A549 (cell line): ENCODE results near the gene IPPK. TPM values are rescaled to one million over a fixed set of nuclear protein-coding genes. Genes with fewer than 3 reads are reported as not detected.
A peak's percentile ranks its signal among the peaks of the same experiment; 100 is the strongest.

ENCODE experiments used
- ATAC-seq, 2 experiments: fragments of 200-7000 bp in 1 of 2; fragments of >200 bp in 1 of 2; cut with Nextera tagmentation in 1 of 2; cut with Tn5 transposase in 1 of 2; 3 replicates each; pipeline versions ENCODE4 v1.8.0 to v1.9.1; 2018 to 2020; ENCODE audit warnings: mild to moderate bottlenecking in 1 of 2, moderate library complexity in 1 of 2
- CTCF ChIA-PET: fragments of 300-600 bp; sonication (Branson Sonifier 250); formaldehyde crosslinking; extraction: SDS; loops from one replicate; lab custom pipeline; 2021; ENCODE audit warnings: antibody characterized with exemption, inconsistent platforms; lab: Yijun Ruan, JAX
- POLR2A ChIA-PET: fragments of 350-600 bp; formaldehyde crosslinking; extraction: SDS; loops from one replicate; lab custom pipeline; 2021; ENCODE audit warnings: antibody characterized with exemption, inconsistent platforms; lab: Yijun Ruan, JAX
- DNase-seq, 2 experiments: peaks; one replicate each; pipeline versions ENCODE4 v3.0.0 to v3.0.0-alpha.2; 2011 to 2016; ENCODE audit warnings: low read depth in 1 of 2, low spot score in 1 of 2
- FAIRE-seq: peaks from 2 replicates; lab custom pipeline; 2011; peaks lifted over from hg19 to GRCh38; lab: Jason Lieb, UNC
- H3K27ac ChIP-seq, 2 experiments: fragments of >200 bp; sonication (Bioruptor Twin); formaldehyde crosslinking; 3 replicates each; pipeline ENCODE4 v1.5.1; 2016 to 2017
- H3K4me1 ChIP-seq: fragments of >200 bp; sonication (Bioruptor Twin); formaldehyde crosslinking; 3 replicates; pipeline ENCODE4 v1.6.1; 2016
- H3K4me2 ChIP-seq: fragments of >200 bp; sonication (Bioruptor Twin); formaldehyde crosslinking; 3 replicates; pipeline ENCODE4 v1.6.1; 2016
- H3K4me3 ChIP-seq: fragments of >200 bp; sonication (Bioruptor Twin); formaldehyde crosslinking; 3 replicates; pipeline ENCODE4 v1.5.1; 2016
- H3K9me3 ChIP-seq: fragments of >200 bp; sonication (Bioruptor Twin); formaldehyde crosslinking; 3 replicates; pipeline ENCODE4 v1.6.1; 2016
- CBX2 ChIP-seq: fragments of 200-600 bp; sonication (generic); IDR thresholded peaks from 2 replicates; pipeline ENCODE4 v1.6.1; 2016; ENCODE audit warnings: low read depth, mild to moderate bottlenecking, borderline replicate concordance
- ESRRA ChIP-seq: fragments of 150-350 bp; IDR thresholded peaks from 2 replicates; pipeline ENCODE4 v1.6.1; 2014; ENCODE audit warnings: mild to moderate bottlenecking, low read length, borderline replicate concordance
- FOSB ChIP-seq: fragments of 250-450 bp; sonication (Bioruptor Pico); IDR thresholded peaks from 2 replicates; pipeline ENCODE4 v1.5.0; 2020; ENCODE audit warnings: mild to moderate bottlenecking, moderate library complexity
- FOSL2 ChIP-seq, 2 experiments: fragments of 450-650 bp in 1 of 2; fragments of >200 bp in 1 of 2; sonication (Bioruptor Twin) in 1 of 2; formaldehyde crosslinking; IDR thresholded peaks; 2 replicates each; pipeline versions ENCODE4 v1.5.0 to v1.6.1; 2016 to 2020; ENCODE audit warnings: mild to moderate bottlenecking in 1 of 2, moderate library complexity in 1 of 2
- FOXS1 ChIP-seq: fragments of 250-450 bp; sonication (Bioruptor Pico); IDR thresholded peaks from 2 replicates; pipeline ENCODE4 v1.5.0; 2020; ENCODE audit warnings: mild to moderate bottlenecking, moderate library complexity
- GATA3 ChIP-seq: IDR thresholded peaks from 2 replicates; pipeline ENCODE4 v1.6.1; 2012; ENCODE audit warnings: borderline replicate concordance
- HDAC2 ChIP-seq: fragments of 200-600 bp; sonication (generic); IDR thresholded peaks from 2 replicates; pipeline ENCODE4 v1.6.1; 2016
- HOXA7 ChIP-seq: fragments of 250-450 bp; sonication (Bioruptor Pico); IDR thresholded peaks from 2 replicates; pipeline ENCODE4 v1.5.0; 2020; ENCODE audit warnings: mild to moderate bottlenecking, moderate library complexity
- HOXB13 ChIP-seq: fragments of 250-450 bp; sonication (Bioruptor Pico); IDR thresholded peaks from 2 replicates; pipeline ENCODE4 v1.5.0; 2020; ENCODE audit warnings: low read depth, mild to moderate bottlenecking, moderate library complexity
- NPAS2 ChIP-seq: fragments of 250-450 bp; sonication (Bioruptor Pico); IDR thresholded peaks from 2 replicates; pipeline ENCODE4 v1.8.0; 2022; ENCODE audit warnings: mild to moderate bottlenecking, moderate library complexity, borderline replicate concordance
- NR3C1 ChIP-seq: fragments of >200 bp; sonication (Bioruptor Twin); formaldehyde crosslinking; IDR thresholded peaks from 3 replicates; pipeline ENCODE4 v1.6.1; 2017
- POLR2AphosphoS2 ChIP-seq: conservative IDR thresholded peaks from 2 replicates; pipeline ENCODE4 v1.6.1; 2012; ENCODE audit warnings: low read length, improper control_type of control experiment, inconsistent platforms
- RAD21 ChIP-seq, 2 experiments: fragments of >200 bp in 1 of 2; sonication (Bioruptor Twin) in 1 of 2; formaldehyde crosslinking in 1 of 2; IDR thresholded peaks in 1 of 2; conservative IDR thresholded peaks in 1 of 2; 2 replicates in 1 of 2; 3 replicates in 1 of 2; pipeline ENCODE4 v1.6.1; 2012 to 2018; ENCODE audit warnings: inconsistent platforms in 1 of 2
- SMC3 ChIP-seq: fragments of >200 bp; sonication (Bioruptor Twin); formaldehyde crosslinking; IDR thresholded peaks from 3 replicates; pipeline ENCODE4 v1.6.1; 2018; ENCODE audit warnings: inconsistent platforms
- TFCP2L1 ChIP-seq: fragments of 250-450 bp; sonication (Bioruptor Pico); IDR thresholded peaks from 2 replicates; pipeline ENCODE4 v1.5.0; 2021; ENCODE audit warnings: mild to moderate bottlenecking
- WGBS: methylation state at CpG from one replicate; pipeline ENCODE4 v1.1.6; 2017; ENCODE audit errors: missing lambda C conversion rate; 5-methylcytosine and 5-hydroxymethylcytosine counted together
- polyA plus RNA-seq, 4 experiments: library from polyadenylated mRNA; depleted of rRNA in 3 of 4; stranded (reverse); fragments of >200 nt; fragmentation: RNase III in 1 of 4; extraction: RNeasy Plus Mini Kit Qiagen cat#74134 plus additional on column Dnase treatment in 1 of 4; gene quantifications; 2 replicates in 3 of 4; 3 replicates in 1 of 4; pipeline ENCODE4 v1.2.3, GENCODE V29; 2011 to 2017
- TF ChIP-seq, protein P1 (sequence below): fragments of >200 bp; sonication (Bioruptor Twin); formaldehyde crosslinking; IDR thresholded peaks from 3 replicates; pipeline ENCODE4 v1.5.1; 2016
- TF ChIP-seq, protein P2 (sequence below): fragments of 150-350 bp; IDR thresholded peaks from 2 replicates; pipeline ENCODE4 v1.6.1; 2014; ENCODE audit warnings: low read depth, mild to moderate bottlenecking, low read length
- TF ChIP-seq, protein P3 (sequence below): fragments of 450-650 bp; IDR thresholded peaks from 2 replicates; pipeline ENCODE4 v1.6.1; 2014; ENCODE audit warnings: antibody characterized with exemption
- TF ChIP-seq, protein P4 (sequence below): fragments of 250-450 bp; sonication (Bioruptor Pico); IDR thresholded peaks from 2 replicates; pipeline ENCODE4 v1.5.0; 2020; ENCODE audit warnings: low read depth, mild to moderate bottlenecking, moderate library complexity
- TF ChIP-seq, protein P5 (sequence below): fragments of 250-450 bp; sonication (Bioruptor Pico); IDR thresholded peaks from 2 replicates; pipeline ENCODE4 v1.5.0; 2021; ENCODE audit warnings: mild to moderate bottlenecking, moderate library complexity, borderline replicate concordance
- TF ChIP-seq, protein P6 (sequence below): IDR thresholded peaks from 2 replicates; pipeline ENCODE4 v1.6.1; 2012

IPPK gene
- polyA plus RNA-seq, 2 of the 4 experiments (the other 2 are of a cell fraction) = 12.2 to 20.0 TPM

DNA sequence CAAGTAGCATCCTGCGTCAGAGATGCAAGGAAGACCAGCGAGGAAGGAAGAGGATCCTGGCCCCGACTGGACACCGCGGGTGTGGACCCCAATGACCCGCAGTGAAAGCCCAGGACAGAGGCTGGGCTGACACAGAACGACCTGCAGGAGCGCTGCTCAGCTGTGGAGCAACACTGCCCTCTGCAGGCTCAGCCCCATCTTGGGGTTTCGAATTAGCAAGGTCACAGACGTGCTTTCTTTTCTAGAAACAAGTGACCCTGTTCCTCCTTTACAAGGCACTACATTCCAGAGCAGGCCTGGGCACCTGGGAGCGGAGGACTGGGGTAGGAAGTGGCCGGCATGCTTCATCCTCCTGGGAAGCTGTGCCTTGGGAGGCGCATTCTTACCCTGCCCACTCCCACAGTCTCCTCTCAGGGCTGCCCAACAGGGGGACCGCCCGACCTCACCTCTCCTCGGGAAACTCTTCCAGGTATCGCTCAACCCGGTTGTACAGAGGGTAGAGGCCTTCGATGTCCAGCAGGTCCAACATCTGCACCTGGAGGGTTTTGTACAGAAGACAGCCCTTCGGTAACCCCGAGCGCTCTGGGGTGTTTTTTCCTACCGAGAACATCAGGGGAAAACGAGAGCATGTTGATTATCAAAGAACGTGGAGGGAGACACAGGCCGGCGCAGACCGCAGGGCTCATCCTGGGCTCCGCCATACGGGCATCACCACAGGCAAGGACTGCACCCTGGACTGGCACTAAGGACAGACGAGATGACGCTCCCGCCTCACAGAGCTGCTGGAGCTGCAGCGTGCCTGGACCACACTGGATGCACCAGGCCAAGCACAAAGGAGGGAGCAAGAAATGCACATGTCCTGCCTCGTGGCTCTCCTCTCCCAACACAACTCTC lies 35.0 kb downstream of the IPPK start:
- Histone ChIP-seq H3K4me1 (no peaks in the 10 kb centered on the region), H3K9me3 (no peaks in the 10 kb centered on the region), H3K4me2 (no peak overlapping the region), H3K27ac (no peak overlapping the region), H3K4me3 (no peak overlapping the region)
- 73% methylated on average over 29 of the region's 35 CpGs for WGBS
- ATAC-seq = peak; percentile 96 to 98
- DNase-seq = peak; percentile 78 to 92
- no peak for FAIRE-seq
- TF ChIP-seq, protein P1, sequence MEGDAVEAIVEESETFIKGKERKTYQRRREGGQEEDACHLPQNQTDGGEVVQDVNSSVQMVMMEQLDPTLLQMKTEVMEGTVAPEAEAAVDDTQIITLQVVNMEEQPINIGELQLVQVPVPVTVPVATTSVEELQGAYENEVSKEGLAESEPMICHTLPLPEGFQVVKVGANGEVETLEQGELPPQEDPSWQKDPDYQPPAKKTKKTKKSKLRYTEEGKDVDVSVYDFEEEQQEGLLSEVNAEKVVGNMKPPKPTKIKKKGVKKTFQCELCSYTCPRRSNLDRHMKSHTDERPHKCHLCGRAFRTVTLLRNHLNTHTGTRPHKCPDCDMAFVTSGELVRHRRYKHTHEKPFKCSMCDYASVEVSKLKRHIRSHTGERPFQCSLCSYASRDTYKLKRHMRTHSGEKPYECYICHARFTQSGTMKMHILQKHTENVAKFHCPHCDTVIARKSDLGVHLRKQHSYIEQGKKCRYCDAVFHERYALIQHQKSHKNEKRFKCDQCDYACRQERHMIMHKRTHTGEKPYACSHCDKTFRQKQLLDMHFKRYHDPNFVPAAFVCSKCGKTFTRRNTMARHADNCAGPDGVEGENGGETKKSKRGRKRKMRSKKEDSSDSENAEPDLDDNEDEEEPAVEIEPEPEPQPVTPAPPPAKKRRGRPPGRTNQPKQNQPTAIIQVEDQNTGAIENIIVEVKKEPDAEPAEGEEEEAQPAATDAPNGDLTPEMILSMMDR = peak; percentile 95
- TF ChIP-seq, protein P2, sequence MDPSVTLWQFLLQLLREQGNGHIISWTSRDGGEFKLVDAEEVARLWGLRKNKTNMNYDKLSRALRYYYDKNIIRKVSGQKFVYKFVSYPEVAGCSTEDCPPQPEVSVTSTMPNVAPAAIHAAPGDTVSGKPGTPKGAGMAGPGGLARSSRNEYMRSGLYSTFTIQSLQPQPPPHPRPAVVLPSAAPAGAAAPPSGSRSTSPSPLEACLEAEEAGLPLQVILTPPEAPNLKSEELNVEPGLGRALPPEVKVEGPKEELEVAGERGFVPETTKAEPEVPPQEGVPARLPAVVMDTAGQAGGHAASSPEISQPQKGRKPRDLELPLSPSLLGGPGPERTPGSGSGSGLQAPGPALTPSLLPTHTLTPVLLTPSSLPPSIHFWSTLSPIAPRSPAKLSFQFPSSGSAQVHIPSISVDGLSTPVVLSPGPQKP = no peak
- TF ChIP-seq RAD21 (conservative IDR thresholded peaks at IDR 0.05 in 1 of 2, IDR thresholded peaks at IDR 0.05 in 1 of 2) (peak; percentile 92 to 93), SMC3 (peak; percentile 78)
- ChIA-PET POLR2A (no interaction called here), CTCF (interaction anchor here (0.6 to 7.4 kb wide), 49 partner anchors 9 to 580 kb away, joined by 3 to 129 read pairs (median 4); partner anchors contain the start of genes CENPP and IPPK)

DNA sequence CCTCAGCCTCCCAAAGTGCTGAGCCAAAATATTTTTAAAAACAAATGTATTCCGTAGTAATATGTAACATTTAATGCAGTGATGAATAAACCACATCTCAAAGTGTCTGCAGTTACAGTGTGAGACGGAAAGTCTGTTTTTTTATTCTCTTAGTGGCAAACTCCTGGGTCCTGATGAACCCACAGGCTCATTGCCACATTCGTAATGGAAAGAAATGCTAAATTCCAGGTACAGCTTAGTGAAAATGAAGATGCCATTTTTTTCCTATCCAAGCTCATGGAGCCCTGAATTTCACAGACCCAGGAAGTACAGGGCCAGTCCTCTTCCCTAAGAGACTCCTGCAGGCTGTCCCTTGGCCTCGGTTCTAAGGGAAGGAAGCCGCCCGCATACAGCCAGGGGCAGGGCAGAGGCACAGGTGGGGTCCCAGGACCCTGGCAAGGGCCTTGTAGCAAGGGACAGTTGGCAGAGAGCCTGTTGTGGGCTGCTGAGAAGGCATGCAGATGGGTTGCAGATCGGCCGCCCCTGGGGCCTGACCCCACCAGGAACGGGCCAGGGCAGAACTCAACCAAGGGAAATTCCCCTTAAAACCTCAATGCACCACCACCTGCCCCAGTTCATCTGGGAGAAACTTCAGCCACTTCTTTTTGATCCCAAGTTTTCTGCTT lies 36.2 kb downstream of the IPPK start:
- H3K4me1 ChIP-seq = no peaks in the 10 kb centered on the region
- POLR2A ChIA-PET = no interaction called here
- H3K9me3 ChIP-seq = no peaks in the 10 kb centered on the region
- 87% methylated on average over 9 of the region's 9 CpGs for WGBS
- FAIRE-seq (no peak), ATAC-seq (no peak), DNase-seq (no peak)
- H3K4me2 ChIP-seq = no peak overlapping the region
- H3K4me3 ChIP-seq = no peak overlapping the region
- no peak overlapping the region for H3K27ac ChIP-seq
- CTCF ChIA-PET = interaction anchor here (0.6 to 7.4 kb wide), 42 partner anchors 10 to 1718 kb away, joined by 3 to 129 read pairs (median 4); partner anchors contain the start of genes CENPP and IPPK
- TF ChIP-seq FOSL2 (IDR thresholded peaks at IDR 0.05) (no peak), FOSL2 (CRISPR knock-in tag; IDR thresholded peaks at IDR 0.05) (no peak), GATA3 (no peak), POLR2AphosphoS2 (no peak), ESRRA (no peak), NR3C1 (no peak), HDAC2 (no peak), HOXA7 (CRISPR knock-in tag) (no peak), FOXS1 (no peak), HOXB13 (CRISPR knock-in tag) (no peak), NPAS2 (CRISPR knock-in tag) (no peak), FOSB (CRISPR knock-in tag) (no peak), TFCP2L1 (CRISPR knock-in tag) (no peak), CBX2 (no peak)
- TF ChIP-seq, protein P3, sequence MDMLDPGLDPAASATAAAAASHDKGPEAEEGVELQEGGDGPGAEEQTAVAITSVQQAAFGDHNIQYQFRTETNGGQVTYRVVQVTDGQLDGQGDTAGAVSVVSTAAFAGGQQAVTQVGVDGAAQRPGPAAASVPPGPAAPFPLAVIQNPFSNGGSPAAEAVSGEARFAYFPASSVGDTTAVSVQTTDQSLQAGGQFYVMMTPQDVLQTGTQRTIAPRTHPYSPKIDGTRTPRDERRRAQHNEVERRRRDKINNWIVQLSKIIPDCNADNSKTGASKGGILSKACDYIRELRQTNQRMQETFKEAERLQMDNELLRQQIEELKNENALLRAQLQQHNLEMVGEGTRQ = no peak
- TF ChIP-seq, protein P4, sequence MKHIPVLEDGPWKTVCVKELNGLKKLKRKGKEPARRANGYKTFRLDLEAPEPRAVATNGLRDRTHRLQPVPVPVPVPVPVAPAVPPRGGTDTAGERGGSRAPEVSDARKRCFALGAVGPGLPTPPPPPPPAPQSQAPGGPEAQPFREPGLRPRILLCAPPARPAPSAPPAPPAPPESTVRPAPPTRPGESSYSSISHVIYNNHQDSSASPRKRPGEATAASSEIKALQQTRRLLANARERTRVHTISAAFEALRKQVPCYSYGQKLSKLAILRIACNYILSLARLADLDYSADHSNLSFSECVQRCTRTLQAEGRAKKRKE = no peak
- TF ChIP-seq, protein P5, sequence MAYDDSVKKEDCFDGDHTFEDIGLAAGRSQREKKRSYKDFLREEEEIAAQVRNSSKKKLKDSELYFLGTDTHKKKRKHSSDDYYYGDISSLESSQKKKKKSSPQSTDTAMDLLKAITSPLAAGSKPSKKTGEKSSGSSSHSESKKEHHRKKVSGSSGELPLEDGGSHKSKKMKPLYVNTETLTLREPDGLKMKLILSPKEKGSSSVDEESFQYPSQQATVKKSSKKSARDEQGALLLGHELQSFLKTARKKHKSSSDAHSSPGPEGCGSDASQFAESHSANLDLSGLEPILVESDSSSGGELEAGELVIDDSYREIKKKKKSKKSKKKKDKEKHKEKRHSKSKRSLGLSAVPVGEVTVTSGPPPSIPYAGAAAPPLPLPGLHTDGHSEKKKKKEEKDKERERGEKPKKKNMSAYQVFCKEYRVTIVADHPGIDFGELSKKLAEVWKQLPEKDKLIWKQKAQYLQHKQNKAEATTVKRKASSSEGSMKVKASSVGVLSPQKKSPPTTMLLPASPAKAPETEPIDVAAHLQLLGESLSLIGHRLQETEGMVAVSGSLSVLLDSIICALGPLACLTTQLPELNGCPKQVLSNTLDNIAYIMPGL (CRISPR knock-in tag) = no peak
- TF ChIP-seq, protein P6, sequence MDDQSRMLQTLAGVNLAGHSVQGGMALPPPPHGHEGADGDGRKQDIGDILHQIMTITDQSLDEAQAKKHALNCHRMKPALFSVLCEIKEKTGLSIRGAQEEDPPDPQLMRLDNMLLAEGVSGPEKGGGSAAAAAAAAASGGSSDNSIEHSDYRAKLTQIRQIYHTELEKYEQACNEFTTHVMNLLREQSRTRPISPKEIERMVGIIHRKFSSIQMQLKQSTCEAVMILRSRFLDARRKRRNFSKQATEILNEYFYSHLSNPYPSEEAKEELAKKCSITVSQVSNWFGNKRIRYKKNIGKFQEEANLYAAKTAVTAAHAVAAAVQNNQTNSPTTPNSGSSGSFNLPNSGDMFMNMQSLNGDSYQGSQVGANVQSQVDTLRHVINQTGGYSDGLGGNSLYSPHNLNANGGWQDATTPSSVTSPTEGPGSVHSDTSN = no peak
